Measurements from ENCODE around the gene RALBP1.

RALBP1 gene

DNA sequence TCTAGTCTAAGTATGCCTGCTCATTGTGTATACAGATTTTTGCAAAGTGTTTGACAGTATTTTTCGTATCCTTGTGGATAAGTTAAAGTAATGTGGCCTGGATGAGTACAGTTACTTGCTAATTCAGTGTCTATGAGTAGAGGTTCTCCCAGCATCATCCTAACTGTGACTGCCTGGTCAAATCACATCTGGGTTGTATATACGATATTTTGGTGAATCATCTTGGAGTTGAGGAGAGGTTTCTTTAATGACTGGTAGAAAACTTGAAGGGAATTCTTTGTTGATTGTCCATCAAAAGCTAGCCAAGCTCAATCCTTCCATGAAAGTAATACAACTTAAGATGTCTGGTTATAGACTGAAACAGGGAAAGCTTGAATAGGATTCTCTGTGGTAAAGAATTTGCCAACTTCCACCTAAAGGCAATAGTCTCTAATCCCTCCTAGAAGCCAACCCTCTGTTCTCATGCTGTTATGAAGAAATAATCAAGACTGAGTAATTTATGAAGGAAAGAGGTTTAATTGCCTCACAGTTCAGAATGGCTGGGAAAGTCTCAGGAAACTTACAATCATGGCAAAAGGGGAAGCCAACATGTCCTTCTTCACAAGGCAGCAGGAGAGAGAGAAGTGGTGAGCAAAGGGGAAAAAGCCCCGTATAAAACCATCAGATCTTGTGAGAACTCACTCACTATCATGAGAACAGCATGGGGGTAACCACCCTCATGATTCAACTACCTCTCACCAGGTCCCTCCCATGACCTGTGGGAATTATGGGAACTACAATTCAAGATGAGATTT, 19.4 kb upstream of the RALBP1 start:
- TF ChIP-seq, protein P1, sequence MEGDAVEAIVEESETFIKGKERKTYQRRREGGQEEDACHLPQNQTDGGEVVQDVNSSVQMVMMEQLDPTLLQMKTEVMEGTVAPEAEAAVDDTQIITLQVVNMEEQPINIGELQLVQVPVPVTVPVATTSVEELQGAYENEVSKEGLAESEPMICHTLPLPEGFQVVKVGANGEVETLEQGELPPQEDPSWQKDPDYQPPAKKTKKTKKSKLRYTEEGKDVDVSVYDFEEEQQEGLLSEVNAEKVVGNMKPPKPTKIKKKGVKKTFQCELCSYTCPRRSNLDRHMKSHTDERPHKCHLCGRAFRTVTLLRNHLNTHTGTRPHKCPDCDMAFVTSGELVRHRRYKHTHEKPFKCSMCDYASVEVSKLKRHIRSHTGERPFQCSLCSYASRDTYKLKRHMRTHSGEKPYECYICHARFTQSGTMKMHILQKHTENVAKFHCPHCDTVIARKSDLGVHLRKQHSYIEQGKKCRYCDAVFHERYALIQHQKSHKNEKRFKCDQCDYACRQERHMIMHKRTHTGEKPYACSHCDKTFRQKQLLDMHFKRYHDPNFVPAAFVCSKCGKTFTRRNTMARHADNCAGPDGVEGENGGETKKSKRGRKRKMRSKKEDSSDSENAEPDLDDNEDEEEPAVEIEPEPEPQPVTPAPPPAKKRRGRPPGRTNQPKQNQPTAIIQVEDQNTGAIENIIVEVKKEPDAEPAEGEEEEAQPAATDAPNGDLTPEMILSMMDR (IDR thresholded peaks at IDR 0.05; ENCODE audit: borderline replicate concordance, insufficient read depth, low read depth, low read length) = no peak
- no peak overlapping the region for H3K4me3 ChIP-seq (ENCODE audit: low read depth, low read length)

DNA sequence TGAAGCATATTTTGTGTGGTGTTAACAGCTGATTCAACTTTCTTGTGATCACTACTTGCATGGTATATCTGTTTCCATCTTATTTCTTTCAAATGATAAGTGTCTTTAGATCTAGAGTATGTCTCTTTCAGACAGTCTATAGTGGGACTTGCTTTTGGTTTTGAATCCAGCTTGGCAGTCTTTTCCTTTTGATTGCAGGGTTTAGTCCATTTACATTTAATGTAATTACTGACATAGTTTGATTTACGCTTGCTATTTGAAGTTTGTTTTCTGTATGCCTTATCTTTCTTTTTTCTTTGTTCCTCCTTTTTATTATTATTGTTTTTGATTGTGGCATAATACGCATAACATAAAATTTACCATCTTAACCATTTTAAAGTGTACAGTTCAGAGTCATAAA, 9.2 kb upstream of the RALBP1 start:
- TF ChIP-seq, protein P1 (IDR thresholded peaks at IDR 0.05; ENCODE audit: borderline replicate concordance, insufficient read depth, low read depth, low read length) = no peak
- no peak overlapping the region for H3K4me3 ChIP-seq (ENCODE audit: low read depth, low read length)

DNA sequence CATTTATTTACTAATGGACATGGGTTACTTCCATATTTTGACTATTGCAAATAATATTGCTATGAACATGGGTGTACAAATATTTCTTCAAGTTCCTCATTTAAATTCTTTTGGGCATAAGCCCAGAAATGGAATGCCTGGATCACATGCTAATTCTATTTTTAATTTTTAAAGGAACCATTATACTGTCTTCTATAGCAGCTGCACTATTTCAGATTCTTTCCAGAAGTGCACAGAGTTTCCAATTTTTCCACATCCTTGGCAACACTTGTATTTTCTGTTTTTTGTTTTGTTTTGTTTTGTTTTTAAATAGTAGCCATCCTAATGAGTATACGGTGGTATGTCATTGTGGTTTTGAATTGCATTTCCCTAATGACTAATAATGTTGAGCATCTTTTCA, 8.5 kb upstream of the RALBP1 start:
- TF ChIP-seq, protein P1 (IDR thresholded peaks at IDR 0.05; ENCODE audit: borderline replicate concordance, insufficient read depth, low read depth, low read length) = no peak
- H3K4me3 ChIP-seq (ENCODE audit: low read depth, low read length) = no peak overlapping the region

DNA sequence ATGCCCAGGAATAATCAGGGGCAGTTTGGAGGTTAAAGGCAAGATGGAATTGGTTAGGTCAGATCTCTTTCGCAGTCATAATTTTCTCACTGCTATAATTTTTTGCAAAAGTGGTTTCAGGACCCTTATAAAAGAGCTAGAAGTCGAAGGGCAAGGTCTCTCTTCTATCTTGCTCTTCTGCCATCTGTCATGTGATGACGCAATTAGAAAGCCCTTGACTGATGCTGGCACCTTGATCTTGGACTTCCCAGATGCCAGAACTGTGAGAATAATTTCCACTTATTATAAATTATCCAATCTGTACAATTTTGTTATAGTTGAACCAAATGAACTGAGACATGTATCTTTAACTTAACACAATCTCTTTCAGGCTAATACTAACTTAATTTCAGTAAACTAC, 6.3 kb upstream of the RALBP1 start:
- H3K4me3 ChIP-seq (ENCODE audit: low read depth, low read length) = no peak overlapping the region
- TF ChIP-seq, protein P1 (IDR thresholded peaks at IDR 0.05; ENCODE audit: borderline replicate concordance, insufficient read depth, low read depth, low read length) = no peak

DNA sequence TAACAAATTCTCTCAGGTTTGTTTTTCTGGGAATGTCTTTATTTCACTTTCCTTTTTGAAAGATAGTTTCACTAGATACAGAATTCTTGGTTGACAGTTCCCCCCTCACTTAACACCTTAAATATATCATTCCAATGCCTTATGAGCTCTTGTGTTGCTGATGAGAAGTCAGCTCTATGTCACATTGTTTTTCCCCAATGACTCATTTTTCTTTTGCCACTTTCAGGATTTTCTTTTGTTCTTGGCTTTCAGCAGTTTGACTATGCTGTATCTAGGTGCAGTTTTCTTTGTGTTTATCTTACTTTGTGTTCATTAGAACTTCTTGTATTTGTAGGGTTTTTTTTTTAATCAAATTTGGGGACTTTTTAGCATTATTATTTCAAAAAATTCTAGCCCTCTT, 5.6 kb upstream of the RALBP1 start:
- TF ChIP-seq, protein P1 (IDR thresholded peaks at IDR 0.05; ENCODE audit: borderline replicate concordance, insufficient read depth, low read depth, low read length) = no peak
- no peak overlapping the region for H3K4me3 ChIP-seq (ENCODE audit: low read depth, low read length)

DNA sequence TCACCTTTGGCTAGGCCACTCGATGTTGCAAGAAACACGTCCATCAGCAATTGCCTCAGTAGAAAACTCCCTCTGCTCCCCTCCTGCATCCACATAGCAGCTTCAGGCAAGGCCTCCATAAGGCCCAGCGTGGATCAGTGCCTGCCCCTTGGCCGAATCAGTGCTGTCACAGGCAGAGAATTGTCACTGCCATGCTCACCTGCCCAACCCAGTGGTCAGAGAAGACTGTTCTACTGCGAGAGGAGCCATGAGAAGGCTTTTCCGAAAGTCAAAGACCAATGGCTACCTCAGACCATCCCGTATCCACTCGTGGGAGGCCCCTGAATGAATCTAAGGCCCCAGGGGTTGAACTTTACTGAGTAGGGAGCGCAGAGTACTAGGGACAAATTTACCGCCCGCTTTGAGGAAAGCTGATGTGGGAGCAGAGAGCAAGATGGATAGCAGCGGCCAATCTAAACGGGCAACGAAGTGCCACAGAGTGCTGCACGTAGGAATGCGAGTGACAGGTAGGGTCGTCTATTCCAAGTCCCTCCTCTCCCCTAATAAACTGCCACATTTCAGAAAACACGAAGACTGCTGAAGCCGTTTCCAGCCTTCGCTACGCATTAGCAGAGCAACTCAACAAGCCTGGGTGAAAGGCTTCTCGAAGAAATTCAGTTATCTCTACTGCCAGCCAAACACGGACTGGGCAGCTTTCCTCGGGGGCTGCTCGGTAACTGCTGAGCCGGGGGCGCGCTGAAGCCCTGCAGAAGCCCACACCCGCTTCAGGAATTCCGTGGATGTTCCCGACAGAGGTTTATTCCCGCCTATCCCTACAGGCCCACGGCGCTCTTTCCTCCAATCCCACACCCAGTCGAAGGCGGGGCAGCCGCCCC, 968 bp upstream of the RALBP1 start:
- TF ChIP-seq, protein P1 (IDR thresholded peaks at IDR 0.05; ENCODE audit: borderline replicate concordance, insufficient read depth, low read depth, low read length) = no peak; the same call in 1 of the 2 replicates
- H3K4me3 ChIP-seq (ENCODE audit: low read depth, low read length) = peak overlapping the region; percentile 98

Data from GM12875 (cell line).